RWPE2 (cell line): Measurements from ENCODE around the gene FNDC3B.

Experiments
- ATAC-seq: fragments of 200-7000 bp; cut with Tn5 transposase; 3 replicates; pipeline ENCODE4 v1.9.1; 2021; ENCODE audit warnings: low read depth
- DNase-seq: peaks from one replicate; pipeline ENCODE4 v3.0.0-alpha.2; 2020; ENCODE audit warnings: low spot score
- H3K27ac ChIP-seq: fragments of 450-650 bp; 2 replicates; pipeline ENCODE4 v1.5.1; 2017; ENCODE audit warnings: mild to moderate bottlenecking; ENCODE audit not compliant: poor library complexity, severe bottlenecking
- H3K27me3 ChIP-seq: fragments of 250-450 bp; sonication (Bioruptor Pico); 2 replicates; pipeline ENCODE4 v1.5.1; 2021; ENCODE audit warnings: mild to moderate bottlenecking, moderate library complexity; ENCODE audit not compliant: insufficient read depth, poor library complexity, severe bottlenecking
- H3K36me3 ChIP-seq: fragments of 250-450 bp; sonication (Bioruptor Pico); 2 replicates; pipeline ENCODE4 v1.5.1; 2020; ENCODE audit warnings: low read depth, mild to moderate bottlenecking, moderate library complexity
- H3K4me1 ChIP-seq: fragments of 250-450 bp; sonication (Bioruptor Pico); 2 replicates; pipeline ENCODE4 v1.5.1; 2021; ENCODE audit warnings: mild to moderate bottlenecking, moderate library complexity; ENCODE audit not compliant: insufficient read depth, poor library complexity, severe bottlenecking
- H3K4me3 ChIP-seq: fragments of 250-450 bp; sonication (Bioruptor Pico); 2 replicates; pipeline ENCODE4 v1.5.1; 2021; ENCODE audit warnings: mild to moderate bottlenecking, moderate library complexity; ENCODE audit not compliant: severe bottlenecking
- H3K9me3 ChIP-seq: fragments of 250-450 bp; sonication (Bioruptor Pico); 2 replicates; pipeline ENCODE4 v1.5.1; 2021; ENCODE audit warnings: mild to moderate bottlenecking, moderate library complexity; ENCODE audit not compliant: severe bottlenecking
- TF ChIP-seq, protein P1 (sequence below): fragments of 450-650 bp; IDR thresholded peaks from one replicate; pipeline ENCODE4 v1.5.1; 2017; ENCODE audit warnings: mild to moderate bottlenecking, moderate library complexity; ENCODE audit not compliant: poor library complexity, severe bottlenecking

The FNDC3B gene

DNA sequence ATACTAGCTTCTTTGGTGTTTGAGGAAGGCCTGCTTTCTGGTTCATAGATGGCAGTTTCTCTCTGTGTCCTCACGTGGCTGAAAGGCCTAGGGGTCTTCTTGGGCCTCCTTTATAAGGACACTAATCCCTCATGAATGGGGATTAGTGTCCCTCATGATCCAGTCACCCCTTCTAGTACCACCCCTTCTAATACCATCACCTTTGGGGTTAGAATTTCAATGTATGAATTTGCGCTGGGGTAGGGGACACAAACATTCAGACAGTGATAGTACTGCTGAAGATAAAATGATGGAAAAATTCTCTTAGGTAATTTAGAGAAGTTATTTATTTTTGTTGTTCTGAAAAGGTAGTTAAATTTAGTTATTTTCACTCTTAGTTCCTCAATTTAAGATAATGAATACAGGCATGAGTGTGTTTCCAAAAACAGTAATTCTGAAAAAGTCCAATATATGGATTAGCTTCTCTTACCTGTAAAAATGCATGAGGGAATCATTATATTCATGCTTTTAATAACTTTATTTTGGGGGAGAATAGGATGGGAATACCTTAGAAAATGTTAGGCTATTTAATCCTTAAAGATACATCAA is 103.6 kb downstream of the FNDC3B start:
- TF ChIP-seq, protein P1, sequence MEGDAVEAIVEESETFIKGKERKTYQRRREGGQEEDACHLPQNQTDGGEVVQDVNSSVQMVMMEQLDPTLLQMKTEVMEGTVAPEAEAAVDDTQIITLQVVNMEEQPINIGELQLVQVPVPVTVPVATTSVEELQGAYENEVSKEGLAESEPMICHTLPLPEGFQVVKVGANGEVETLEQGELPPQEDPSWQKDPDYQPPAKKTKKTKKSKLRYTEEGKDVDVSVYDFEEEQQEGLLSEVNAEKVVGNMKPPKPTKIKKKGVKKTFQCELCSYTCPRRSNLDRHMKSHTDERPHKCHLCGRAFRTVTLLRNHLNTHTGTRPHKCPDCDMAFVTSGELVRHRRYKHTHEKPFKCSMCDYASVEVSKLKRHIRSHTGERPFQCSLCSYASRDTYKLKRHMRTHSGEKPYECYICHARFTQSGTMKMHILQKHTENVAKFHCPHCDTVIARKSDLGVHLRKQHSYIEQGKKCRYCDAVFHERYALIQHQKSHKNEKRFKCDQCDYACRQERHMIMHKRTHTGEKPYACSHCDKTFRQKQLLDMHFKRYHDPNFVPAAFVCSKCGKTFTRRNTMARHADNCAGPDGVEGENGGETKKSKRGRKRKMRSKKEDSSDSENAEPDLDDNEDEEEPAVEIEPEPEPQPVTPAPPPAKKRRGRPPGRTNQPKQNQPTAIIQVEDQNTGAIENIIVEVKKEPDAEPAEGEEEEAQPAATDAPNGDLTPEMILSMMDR, result no peak
- Histone ChIP-seq H3K27me3 (no peaks in the 10 kb centered on the region), H3K9me3 (peaks cover 2% of the 10 kb centered on the region), H3K4me3 (no peak overlapping the region), H3K27ac (peak overlapping the region; percentile 99), H3K36me3 (peaks cover 28% of the 10 kb centered on the region), H3K4me1 (peaks cover 60% of the 10 kb centered on the region)
- DNase-seq (no peak), ATAC-seq (no peak)

DNA sequence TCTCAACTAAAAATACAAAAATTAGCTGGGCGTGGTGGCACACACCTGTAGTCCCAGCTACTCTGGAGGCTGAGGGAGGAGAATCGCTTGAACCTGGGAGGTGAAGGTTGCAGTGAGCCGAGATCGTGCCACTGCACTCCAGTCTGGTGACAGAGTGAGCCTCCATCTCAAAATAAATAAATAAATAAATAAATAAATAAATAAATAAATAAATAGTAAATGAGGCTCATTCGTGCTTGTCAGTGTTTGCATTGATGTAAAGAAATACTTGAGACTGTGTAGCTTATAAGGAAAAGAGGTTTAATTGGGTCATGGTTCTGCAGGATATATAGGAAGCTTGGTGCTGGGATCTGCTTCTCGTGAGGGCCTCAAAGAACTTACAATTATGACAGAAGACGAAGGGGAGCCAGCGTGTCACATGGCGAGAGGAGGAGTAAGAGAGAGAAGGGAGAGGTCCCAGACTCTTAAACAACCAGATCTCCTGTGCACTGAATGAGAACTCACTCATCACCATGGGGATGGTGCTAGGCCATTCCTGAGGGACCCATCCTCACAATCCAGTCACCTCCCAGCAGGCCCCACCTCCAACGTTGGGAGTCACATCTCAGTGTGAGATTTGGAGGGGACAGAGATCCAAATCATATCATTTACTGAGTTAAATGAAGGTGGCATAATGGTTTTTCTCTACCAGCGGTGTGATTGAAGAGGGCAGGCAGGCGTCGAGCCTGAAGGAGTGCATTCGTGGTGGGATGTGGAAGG is 104.5 kb downstream of the FNDC3B start:
- peaks cover 59% of the 10 kb centered on the region for H3K4me1 ChIP-seq
- ATAC-seq (no peak), DNase-seq (no peak)
- TF ChIP-seq, protein P1, result no peak
- peaks cover 2% of the 10 kb centered on the region for H3K9me3 ChIP-seq
- no peak overlapping the region for H3K4me3 ChIP-seq
- H3K27ac ChIP-seq, result peak overlapping the region; percentile 99
- H3K36me3 ChIP-seq, result peaks cover 29% of the 10 kb centered on the region
- no peaks in the 10 kb centered on the region for H3K27me3 ChIP-seq

DNA sequence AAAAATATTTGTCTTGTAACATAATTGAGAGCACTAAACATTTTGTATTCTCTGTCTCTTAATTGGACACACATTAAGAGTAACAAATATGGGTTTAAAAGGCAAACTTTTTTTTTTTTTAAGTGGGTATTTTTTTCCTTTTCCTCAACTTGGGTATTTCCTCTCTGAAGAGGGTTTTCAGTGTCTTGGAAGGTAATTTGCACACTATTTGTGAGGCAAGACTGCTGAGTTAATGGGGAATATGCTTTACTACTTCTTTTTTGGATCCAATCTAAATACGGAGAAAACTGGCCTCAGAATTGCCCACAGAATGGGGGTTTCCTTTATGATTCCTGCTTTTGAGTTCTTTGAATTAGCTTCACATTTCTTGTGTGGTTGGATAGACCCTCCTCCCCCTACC is 105.2 kb downstream of the FNDC3B start:
- peaks cover 52% of the 10 kb centered on the region for H3K4me1 ChIP-seq
- DNase-seq, result no peak
- peak overlapping the region; percentile 20 for H3K27ac ChIP-seq

DNA sequence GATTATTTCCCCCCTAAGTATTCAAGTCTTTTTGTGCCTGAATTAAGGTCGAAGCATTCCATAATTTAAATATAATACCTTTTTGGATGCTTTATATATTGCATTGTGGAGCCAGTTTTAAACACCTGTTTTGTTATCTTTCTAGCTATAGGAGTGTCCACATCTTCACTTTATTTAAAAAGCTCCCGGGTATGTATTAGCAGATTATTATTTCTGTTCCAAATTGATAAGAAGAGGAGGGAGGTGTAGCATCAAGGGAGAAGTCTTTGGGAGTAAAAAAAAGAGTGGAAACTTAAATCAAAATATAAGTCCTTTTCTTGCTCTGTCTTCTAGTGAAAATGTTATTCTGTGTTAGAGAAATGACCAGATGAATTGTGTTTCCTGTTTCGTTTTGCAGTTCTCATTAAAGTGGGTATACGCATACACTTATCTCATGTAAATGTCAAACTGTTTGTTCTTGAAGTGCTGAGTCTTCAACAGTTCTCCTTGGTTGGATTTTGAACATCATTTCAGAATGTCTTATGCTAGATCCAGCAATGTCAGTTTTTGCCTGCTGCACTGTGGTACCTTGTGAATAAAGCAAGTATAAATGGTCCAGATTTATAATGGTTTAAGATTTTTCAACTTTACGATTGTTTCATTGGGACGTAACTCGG is 105.8 kb downstream of the FNDC3B start:
- Histone ChIP-seq H3K36me3 (peaks cover 31% of the 10 kb centered on the region), H3K4me3 (no peak overlapping the region), H3K27me3 (no peaks in the 10 kb centered on the region), H3K9me3 (peaks cover 2% of the 10 kb centered on the region), H3K4me1 (peaks cover 50% of the 10 kb centered on the region), H3K27ac (peak overlapping the region; percentile 20)
- ATAC-seq (no peak), DNase-seq (no peak)
- TF ChIP-seq, protein P1, result no peak

More for the DNA sequence above, 105.2 kb downstream of the FNDC3B start:
- Histone ChIP-seq H3K27me3 (no peaks in the 10 kb centered on the region), H3K9me3 (peaks cover 2% of the 10 kb centered on the region), H3K36me3 (peaks cover 30% of the 10 kb centered on the region), H3K4me3 (no peak overlapping the region)
- TF ChIP-seq, protein P1, result no peak
- ATAC-seq, result no peak
